Nucleus accumbens (tissue), 56 donors: ENCODE results near the gene MTCH1.
"Not testable (repeated sequence)": the region's sequence is repeated elsewhere in the genome, so short reads cannot be mapped to it uniquely, and the experiment has no call there.

Experiments used
- DNase-seq, 56 donors: peaks; one replicate each; lab custom pipeline; 2025; lab: John Stamatoyannopoulos, UW

MTCH1 gene

GRCh38 chr6:36957773-36958271 is 28.2 kb downstream of the MTCH1 start:
- no peak for DNase-seq

GRCh38 chr6:36956446-36956820 is 29.6 kb downstream of the MTCH1 start:
- no peak for DNase-seq

GRCh38 chr6:36955671-36956445 is 30.1 kb downstream of the MTCH1 start:
- no peak for DNase-seq

GRCh38 chr6:36955136-36955535 is 30.9 kb downstream of the MTCH1 start:
- DNase-seq = no peak

- DNase-seq = peak in 8 of 56 donors; percentile 12 to 42 (median 22)
Measured at GRCh38 chr6:36954262-36954931, 31.6 kb downstream of the MTCH1 start, which contains the start of gene PI16. PI16 (plus strand) TSS chr6:36954738; CDS start chr6:36954761, 23 bp downstream.

- no peak for DNase-seq
Measured at GRCh38 chr6:36953931-36954261, 32.1 kb downstream of the MTCH1 start.

GRCh38 chr6:36949636-36950035 is 36.4 kb downstream of the MTCH1 start:
- DNase-seq = no peak

GRCh38 chr6:36949076-36949475 is 36.9 kb downstream of the MTCH1 start:
- DNase-seq = not testable (repeated sequence)

GRCh38 chr6:36947570-36948351 is 38.2 kb downstream of the MTCH1 start:
- DNase-seq = peak in 50 of 56 donors; percentile 19 to 93 (median 75)

- no peak for DNase-seq
Measured at GRCh38 chr6:36946526-36946925, 39.5 kb downstream of the MTCH1 start.

- DNase-seq = no peak
Measured at GRCh38 chr6:36945301-36945700, 40.7 kb downstream of the MTCH1 start.

GRCh38 chr6:36944650-36945049 is 41.3 kb downstream of the MTCH1 start:
- no peak for DNase-seq

GRCh38 chr6:36942329-36942728 is 43.7 kb downstream of the MTCH1 start:
- DNase-seq = not testable (repeated sequence)

- DNase-seq = not testable (repeated sequence)
Measured at GRCh38 chr6:36941561-36941960, 44.4 kb downstream of the MTCH1 start.

- DNase-seq = no peak
Measured at GRCh38 chr6:36940027-36940426, 46.0 kb downstream of the MTCH1 start.

GRCh38 chr6:36939005-36939404 is 47.0 kb downstream of the MTCH1 start:
- DNase-seq = not testable (repeated sequence)

GRCh38 chr6:36938536-36938935 is 47.5 kb downstream of the MTCH1 start:
- no peak for DNase-seq

GRCh38 chr6:36937896-36938295 is 48.1 kb downstream of the MTCH1 start:
- DNase-seq = no peak

GRCh38 chr6:36936824-36937223 is 49.2 kb downstream of the MTCH1 start:
- no peak for DNase-seq

GRCh38 chr6:36934901-36935300 is 51.1 kb downstream of the MTCH1 start:
- DNase-seq = no peak

- no peak for DNase-seq
Measured at GRCh38 chr6:36933519-36933918, 52.5 kb downstream of the MTCH1 start.
